Ectodermal cell (in vitro differentiated cells): ENCODE measurements around the gene ABCC2.
"Not testable (repeated sequence)": the region's sequence is repeated elsewhere in the genome, so short reads cannot be mapped to it uniquely, and the experiment has no call there.

ENCODE experiments used
- H3K27ac ChIP-seq: 2 replicates; pipeline ENCODE4 v1.7.0; 2013; ENCODE audit warnings: mild to moderate bottlenecking, low read depth, low read length; ENCODE audit not compliant: insufficient read depth, poor library complexity, severe bottlenecking
- H3K27me3 ChIP-seq: 2 replicates; pipeline ENCODE4 v1.7.0; 2013; ENCODE audit warnings: mild to moderate bottlenecking, low read length; ENCODE audit not compliant: insufficient read depth, control insufficient read depth, poor library complexity, severe bottlenecking
- H3K36me3 ChIP-seq: one replicate; pipeline ENCODE4 v1.7.0; 2013; ENCODE audit warnings: low read length; ENCODE audit not compliant: control insufficient read depth, insufficient read depth
- H3K4me1 ChIP-seq: one replicate; pipeline ENCODE4 v1.7.0; 2013; ENCODE audit warnings: low read length; ENCODE audit not compliant: control insufficient read depth, insufficient read depth
- H3K4me3 ChIP-seq: 2 replicates; pipeline ENCODE4 v1.7.0; 2013; ENCODE audit warnings: low read depth, low read length, control low read depth; ENCODE audit not compliant: insufficient read depth
- H3K9me3 ChIP-seq: 2 replicates; pipeline ENCODE4 v1.7.0; 2013; ENCODE audit warnings: mild to moderate bottlenecking, low read length, moderate library complexity; ENCODE audit not compliant: control insufficient read depth
- WGBS, 2 experiments: methylation state at CpG; one replicate each; pipeline ENCODE4 v1.1.7; 2013; ENCODE audit warnings: missing lambda C conversion rate in 2 of 2; 5-methylcytosine and 5-hydroxymethylcytosine counted together

ABCC2 gene

GRCh38 chr10:99881371-99881770 is 98.9 kb downstream of the ABCC2 start:
- 96 to 97% methylated on average over 5 of the region's 5 CpGs for WGBS, 2 experiments
- Histone ChIP-seq H3K27ac (no peak overlapping the region), H3K36me3 (peaks cover 89% of the 10 kb centered on the region), H3K9me3 (no peaks in the 10 kb centered on the region), H3K4me1 (no peaks in the 10 kb centered on the region), H3K27me3 (no peaks in the 10 kb centered on the region), H3K4me3 (no peak overlapping the region)

DNA sequence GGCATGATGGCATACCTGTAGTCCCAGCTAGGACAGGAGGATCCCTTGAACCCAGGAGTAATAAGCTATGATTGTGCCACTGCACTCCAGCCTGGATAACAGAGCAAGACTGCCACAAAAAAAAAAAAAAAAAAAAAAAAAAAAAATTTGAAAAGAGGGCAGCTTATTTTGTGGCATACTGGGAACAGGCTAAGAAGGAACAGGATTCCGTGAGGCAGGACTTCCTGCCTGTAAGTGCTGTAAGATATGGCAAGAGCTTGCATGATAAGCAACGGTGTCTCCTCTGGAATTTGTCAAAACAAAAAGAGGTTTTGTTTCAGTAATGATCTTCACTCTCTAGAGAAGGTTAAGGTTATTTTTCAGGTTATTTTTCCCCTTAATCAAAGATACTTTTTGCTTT is 101.1 kb downstream of the ABCC2 start:
- Histone ChIP-seq H3K36me3 (peaks cover 87% of the 10 kb centered on the region), H3K27me3 (no peaks in the 10 kb centered on the region), H3K4me3 (no peak overlapping the region), H3K27ac (no peak overlapping the region), H3K4me1 (no peaks in the 10 kb centered on the region), H3K9me3 (no peaks in the 10 kb centered on the region)
- WGBS, 2 experiments: 88 to 97% methylated on average over 2 of the region's 2 CpGs

DNA sequence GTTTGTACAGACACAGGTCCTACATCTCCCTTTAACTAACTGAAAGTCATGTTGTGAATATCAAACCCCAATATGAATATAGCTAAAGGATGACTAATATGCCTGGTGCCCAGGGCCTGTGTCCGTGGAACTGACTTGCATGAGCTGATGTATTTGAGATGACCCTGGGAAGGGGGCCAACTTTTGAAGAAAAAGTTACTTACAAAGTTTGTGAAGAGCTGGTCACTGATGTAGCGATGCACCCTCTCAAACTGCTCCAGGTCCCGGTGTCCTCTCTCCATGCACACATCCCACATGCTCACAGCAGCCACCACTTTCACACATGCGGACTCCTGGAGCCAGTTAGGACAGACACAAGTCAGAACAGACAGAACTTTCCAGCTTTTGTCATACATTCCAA is 106.2 kb downstream of the ABCC2 start:
- WGBS, 2 experiments: 96% methylated on average over 4 of the region's 4 CpGs
- H3K36me3 ChIP-seq: peaks cover 78% of the 10 kb centered on the region
- no peak overlapping the region for H3K27ac ChIP-seq
- no peaks in the 10 kb centered on the region for H3K9me3 ChIP-seq
- H3K4me1 ChIP-seq: no peaks in the 10 kb centered on the region
- H3K4me3 ChIP-seq: no peak overlapping the region
- no peaks in the 10 kb centered on the region for H3K27me3 ChIP-seq

- no peaks in the 10 kb centered on the region for H3K27me3 ChIP-seq
- H3K27ac ChIP-seq: no peak overlapping the region
- H3K36me3 ChIP-seq: peaks cover 75% of the 10 kb centered on the region
- no peaks in the 10 kb centered on the region for H3K4me1 ChIP-seq
- H3K9me3 ChIP-seq: no peaks in the 10 kb centered on the region
- no peak overlapping the region for H3K4me3 ChIP-seq
- WGBS, 2 experiments: 96 to 98% methylated on average over 4 of the region's 4 CpGs
These were observed 112.2 kb downstream of the ABCC2 start for GRCh38 chr10:99894613-99895012.

DNA sequence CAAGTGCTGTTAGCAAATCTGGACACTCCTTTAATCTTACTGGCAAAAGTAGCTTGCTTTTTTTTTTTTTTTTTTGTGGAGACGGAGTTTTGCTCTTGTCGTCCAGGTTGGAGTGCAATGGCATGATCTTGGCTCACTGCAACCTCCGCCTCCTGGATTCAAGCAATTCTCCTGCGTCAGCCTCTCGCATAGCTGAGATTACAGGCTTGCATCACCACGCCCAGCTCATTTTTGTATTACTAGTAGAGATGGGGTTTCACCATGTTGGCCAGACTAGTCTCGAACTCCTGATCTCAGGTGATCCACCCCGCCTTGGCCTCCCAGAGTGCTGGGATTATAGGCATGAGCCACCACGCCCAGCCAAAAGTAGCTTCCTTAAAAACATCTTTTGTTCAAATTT is 112.6 kb downstream of the ABCC2 start:
- not testable (repeated sequence) for H3K4me3 ChIP-seq, H3K27me3 ChIP-seq, H3K27ac ChIP-seq, H3K4me1 ChIP-seq, H3K9me3 ChIP-seq
- H3K36me3 ChIP-seq: peaks cover 74% of the 10 kb centered on the region
- WGBS, 2 experiments: 95 to 96% methylated on average over 9 of the region's 9 CpGs

- no peak overlapping the region for H3K4me3 ChIP-seq
- 95 to 96% methylated on average over 9 of the region's 9 CpGs for WGBS, 2 experiments
- no peaks in the 10 kb centered on the region for H3K4me1 ChIP-seq
- H3K36me3 ChIP-seq: peaks cover 66% of the 10 kb centered on the region
- no peaks in the 10 kb centered on the region for H3K27me3 ChIP-seq
- H3K9me3 ChIP-seq: no peaks in the 10 kb centered on the region
- no peak overlapping the region for H3K27ac ChIP-seq
These were observed 113.4 kb downstream of the ABCC2 start for GRCh38 chr10:99895867-99896266.
